GM11168 (cell line): Measurements from ENCODE around the gene CACNA1A.

Source experiments
- in situ Hi-C: fragments of 300-500 bp; cut with MboI; formaldehyde crosslinking; loops from one replicate; pipeline ENCODE4 v1.12.0; 2022; ENCODE audit warnings: low sequenced_read_pairs; ENCODE audit not compliant: unreplicated experiment

Gene CACNA1A

GRCh38 chr19:13252569-13253335, 253.5 kb downstream of the CACNA1A start:
- in situ Hi-C loops, result no loop called here

- in situ Hi-C loops, result no loop called here
Observed at GRCh38 chr19:13244920-13245319, 261.4 kb downstream of the CACNA1A start.

DNA sequence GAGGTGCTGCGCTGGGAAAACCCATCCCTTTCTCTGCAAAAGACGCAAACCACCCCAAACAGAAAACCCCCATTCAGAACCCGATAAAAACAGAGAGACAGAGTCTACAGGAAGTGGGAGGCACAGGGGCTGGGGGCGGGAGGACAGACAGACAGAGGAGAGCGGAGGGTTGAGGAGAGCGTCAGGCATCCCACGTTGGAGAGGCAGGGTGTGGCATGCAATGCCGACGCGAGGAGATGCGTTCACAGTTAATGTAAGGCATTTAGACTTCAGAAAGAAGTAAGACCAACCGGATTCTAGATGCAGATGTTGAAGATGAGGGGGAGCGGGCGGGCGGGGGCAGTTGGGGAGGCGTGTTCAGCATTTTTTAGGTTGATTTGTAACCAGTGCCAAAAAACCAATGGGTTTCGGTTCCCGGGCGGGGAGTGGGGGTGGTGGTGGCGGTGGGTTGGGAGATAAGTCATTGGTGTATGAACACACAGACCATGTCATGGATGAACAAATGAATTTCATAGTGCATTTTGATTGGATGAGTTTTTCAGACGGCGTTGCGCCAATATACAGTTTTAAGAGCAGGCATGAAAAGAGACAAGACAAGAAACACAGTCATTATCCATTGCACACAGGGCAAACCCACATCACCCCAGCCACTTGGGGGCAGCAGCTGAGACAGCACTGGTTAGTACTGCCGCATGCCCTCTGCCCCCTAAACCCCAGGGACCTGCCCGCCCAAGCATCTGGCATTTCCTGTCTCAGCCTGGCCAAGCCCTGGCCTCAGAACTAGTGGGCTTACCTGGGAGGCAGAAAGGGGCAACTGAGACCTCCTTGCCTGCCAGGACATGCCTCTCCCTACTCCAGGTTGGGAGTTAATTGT, 264.8 kb downstream of the CACNA1A start:
- in situ Hi-C loops, result no loop called here

- in situ Hi-C loops, result no loop called here
Observed at GRCh38 chr19:13240312-13241022, 265.8 kb downstream of the CACNA1A start.

DNA sequence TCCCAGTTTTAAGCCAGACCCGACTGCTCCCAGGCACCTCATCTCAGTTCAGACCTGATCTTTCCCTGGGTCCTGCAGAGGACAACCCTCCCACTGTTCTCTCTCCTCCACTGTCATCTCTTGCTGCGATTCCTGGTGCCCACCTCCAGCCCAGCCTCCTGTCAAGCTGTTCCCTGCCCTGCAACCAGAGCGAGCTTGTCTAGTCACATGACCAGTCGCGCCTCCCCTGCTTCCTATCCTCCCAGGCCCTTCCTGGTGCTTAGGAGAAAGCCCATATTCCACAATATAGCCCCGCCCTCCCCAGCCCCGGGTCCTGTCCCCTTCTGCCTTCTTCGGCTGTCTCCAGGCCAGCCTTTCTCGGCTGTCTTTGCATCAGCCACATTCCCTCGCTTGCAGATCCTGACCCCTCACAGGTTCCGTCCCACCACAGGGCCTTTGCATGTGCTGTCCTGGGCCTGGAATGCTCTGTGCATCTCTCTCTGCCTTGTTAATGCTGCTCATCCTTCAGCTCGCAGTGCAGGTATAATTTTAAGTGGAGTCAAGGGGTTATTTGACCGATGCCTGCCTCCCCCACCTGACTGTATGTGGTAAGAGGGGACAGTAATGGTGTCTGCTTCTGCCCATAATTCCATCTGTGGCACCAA, 267.3 kb downstream of the CACNA1A start:
- in situ Hi-C loops, result no loop called here

GRCh38 chr19:13234518-13234917, 271.8 kb downstream of the CACNA1A start:
- in situ Hi-C loops, result no loop called here

DNA sequence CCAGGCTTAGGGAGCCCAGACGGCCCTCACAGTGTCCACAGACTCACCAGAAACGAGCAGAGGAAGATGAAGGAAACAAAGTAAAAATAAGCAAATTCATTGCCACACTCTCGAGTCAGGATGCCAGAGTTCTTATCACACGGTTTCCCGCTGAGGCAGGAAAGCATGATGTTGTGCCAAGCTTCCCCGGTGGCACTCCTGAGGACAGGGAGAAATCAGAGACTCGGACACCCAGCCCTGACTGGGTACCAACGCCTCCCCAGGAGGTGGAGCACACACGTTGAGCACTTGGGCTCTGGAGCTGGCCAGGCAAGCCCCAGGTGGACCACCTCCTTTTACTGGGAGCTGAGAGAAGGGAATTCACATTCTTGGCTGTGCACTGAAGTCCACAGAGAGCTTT, 274.6 kb downstream of the CACNA1A start:
- in situ Hi-C loops, result no loop called here

GRCh38 chr19:13229246-13229645, 277.0 kb downstream of the CACNA1A start:
- in situ Hi-C loops, result no loop called here

DNA sequence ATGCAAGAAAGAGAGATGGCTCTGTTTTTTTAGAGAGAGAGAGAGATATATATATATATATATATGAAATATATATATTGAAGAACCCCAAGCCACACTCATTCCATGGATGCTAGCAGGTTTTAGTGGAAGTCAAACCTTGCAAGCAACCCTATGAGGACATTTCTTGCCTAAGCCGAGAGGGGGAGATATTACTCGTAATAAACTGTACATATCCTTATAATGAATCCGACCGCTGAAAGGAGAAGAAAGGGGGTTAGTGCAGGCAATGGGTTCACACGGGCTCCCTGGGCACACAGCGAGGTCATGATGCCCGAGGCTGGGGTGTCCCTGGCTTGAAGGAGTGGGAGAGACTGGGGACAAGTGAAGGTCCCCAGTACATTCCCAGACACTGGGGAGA, 277.7 kb downstream of the CACNA1A start:
- in situ Hi-C loops, result no loop called here

DNA sequence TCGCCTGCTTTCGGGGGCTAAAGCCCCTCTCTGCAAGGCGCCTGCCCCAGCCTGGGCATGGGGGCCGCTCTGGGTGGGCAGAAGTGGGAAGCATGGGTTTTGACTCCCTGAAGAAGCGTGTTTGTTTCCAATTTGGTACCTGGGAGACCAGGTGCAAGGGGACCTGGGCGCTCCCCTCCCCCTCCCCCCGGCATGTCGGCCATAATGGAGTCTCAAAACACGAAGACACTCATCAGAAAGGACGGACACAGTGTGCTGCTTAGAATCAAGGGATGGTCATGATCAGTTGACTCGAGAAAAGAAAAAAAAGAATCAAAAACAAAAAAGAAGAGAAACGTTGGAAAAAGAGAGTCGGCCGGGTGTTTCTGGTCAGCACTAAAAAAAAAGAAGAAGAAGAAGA, 279.3 kb downstream of the CACNA1A start:
- in situ Hi-C loops, result no loop called here

GRCh38 chr19:13225973-13226865, 280.1 kb downstream of the CACNA1A start:
- in situ Hi-C loops, result no loop called here

- in situ Hi-C loops, result no loop called here
Observed at GRCh38 chr19:13225085-13225484, 281.2 kb downstream of the CACNA1A start.

GRCh38 chr19:13220847-13221246, 285.4 kb downstream of the CACNA1A start:
- in situ Hi-C loops, result no loop called here

DNA sequence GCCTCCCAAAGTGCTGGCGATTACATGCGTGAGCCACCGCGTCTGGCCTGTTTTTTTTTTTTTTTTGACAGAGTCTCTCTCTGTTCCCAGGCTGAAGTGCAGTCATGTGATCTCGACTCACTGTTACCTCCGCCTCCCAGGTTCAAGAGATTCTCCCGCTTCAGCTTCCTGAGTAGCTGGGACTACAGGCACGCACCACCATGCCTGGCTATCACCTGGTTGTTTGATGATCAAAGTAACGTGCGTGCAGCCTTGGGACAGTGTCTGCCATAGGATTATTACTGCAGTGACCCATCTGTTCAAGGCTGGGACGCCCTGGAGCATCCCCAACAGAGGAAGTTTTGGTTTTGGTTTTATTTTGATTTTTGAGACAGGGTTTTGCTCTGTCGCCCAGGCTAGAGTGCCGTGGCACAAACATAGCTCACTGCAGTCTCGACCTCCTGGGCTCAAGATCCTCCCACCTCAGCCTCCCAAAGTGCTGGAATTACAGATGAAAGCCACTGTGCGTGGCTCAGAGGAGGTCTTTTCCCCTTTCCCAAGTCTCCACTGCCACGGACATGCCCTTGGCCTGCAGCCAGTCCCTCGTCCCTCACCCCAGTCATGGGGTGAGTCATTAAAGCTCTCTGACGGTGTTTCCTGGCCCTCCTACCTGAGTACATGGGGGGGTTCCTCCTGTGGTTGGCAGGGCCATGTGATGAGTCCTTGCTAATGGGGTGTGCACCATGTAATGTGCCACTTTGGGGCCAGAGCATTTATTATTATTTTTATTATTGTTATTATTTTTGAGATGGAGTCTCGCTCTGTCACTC, 290.5 kb downstream of the CACNA1A start:
- in situ Hi-C loops, result no loop called here

DNA sequence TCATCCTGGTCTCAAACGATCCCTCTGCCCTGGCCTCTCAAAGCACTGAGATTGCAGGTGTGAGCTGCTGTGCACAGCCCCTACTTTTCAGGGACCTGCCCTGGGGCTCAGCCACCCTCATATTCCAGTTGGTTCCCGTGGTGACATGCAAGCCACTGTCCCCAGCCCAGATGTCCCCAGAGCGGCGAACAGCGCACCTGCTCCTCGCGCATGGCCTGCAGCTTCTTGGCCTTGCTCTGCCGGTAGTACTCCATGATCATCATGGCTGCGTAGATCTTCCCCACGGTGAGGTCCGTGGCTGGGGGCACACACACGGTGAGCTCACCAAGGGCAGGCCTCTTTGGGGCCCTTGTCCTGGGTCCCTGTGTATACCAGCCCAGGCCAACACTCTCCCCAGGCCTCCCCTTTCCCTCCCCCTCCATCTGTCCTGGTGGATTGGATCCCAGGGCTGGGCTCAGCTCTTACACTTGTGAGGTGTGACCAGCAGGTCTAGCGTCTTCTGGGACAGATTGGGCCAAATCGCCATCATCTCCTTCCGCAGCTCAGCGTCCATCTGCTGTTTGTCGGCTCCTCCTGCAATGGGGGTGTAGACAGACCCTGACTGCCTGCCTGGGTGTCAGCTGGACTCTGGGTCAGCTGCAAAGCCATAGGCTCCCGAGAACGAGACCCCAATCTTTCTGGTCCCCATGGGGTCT, 292.1 kb downstream of the CACNA1A start:
- in situ Hi-C loops, result no loop called here

- in situ Hi-C loops, result no loop called here
Observed at GRCh38 chr19:13212759-13213330, 293.4 kb downstream of the CACNA1A start.

DNA sequence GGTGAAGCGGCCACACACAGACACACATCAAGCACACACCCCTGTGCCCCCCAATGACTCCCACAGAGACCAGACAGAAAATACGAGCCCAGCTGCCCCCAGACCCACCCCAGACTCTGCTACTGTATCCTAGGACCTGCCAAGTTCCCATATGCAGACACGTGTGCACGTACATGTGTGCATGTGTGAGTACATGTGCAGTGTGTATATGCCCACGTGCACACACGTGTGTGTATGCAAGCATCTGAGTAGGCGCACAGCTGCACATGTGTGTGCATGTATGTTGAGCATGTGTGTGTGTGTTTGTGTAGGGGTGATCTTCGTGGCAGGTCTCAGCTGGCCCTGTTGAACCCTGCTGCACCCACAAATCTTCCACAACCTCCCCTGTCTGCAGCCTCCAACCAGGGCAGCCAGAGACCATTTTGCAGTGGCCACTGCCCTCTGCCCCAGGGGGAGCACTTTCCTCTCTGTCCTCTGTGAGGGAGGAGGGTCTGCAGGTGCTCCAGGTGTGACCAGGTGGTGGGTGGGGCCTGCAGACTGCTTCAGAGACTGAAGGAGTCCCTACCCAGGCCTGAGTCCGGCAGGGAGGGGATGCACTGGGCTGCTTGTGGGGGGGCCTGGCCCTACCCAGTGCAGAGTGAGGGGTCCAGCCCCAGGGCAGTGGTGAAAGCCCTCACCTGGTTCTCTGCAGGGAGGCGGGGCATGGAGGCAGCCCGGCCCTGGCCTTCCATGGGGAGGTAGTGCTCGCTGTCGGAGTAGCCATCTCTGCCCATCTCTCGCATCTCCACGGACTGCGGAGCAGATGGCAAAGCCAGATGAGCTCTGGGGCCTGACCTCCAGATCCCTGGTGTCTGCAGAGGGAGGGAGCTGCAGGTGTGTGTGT, 294.6 kb downstream of the CACNA1A start:
- in situ Hi-C loops, result no loop called here
